ENCODE results near the gene MAP3K9. TPM values are rescaled to one million over a fixed set of nuclear protein-coding genes. Genes with fewer than 3 reads are reported as not detected.

The MAP3K9 gene
- total RNA-seq, 4 donors from 2014 or later: under 0.01 to 0.38 (median 0.16) TPM; not detected in 1

- TF ChIP-seq, protein P1, sequence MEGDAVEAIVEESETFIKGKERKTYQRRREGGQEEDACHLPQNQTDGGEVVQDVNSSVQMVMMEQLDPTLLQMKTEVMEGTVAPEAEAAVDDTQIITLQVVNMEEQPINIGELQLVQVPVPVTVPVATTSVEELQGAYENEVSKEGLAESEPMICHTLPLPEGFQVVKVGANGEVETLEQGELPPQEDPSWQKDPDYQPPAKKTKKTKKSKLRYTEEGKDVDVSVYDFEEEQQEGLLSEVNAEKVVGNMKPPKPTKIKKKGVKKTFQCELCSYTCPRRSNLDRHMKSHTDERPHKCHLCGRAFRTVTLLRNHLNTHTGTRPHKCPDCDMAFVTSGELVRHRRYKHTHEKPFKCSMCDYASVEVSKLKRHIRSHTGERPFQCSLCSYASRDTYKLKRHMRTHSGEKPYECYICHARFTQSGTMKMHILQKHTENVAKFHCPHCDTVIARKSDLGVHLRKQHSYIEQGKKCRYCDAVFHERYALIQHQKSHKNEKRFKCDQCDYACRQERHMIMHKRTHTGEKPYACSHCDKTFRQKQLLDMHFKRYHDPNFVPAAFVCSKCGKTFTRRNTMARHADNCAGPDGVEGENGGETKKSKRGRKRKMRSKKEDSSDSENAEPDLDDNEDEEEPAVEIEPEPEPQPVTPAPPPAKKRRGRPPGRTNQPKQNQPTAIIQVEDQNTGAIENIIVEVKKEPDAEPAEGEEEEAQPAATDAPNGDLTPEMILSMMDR (IDR thresholded peaks at IDR 0.05; ENCODE audit: low read depth): no peak
These were observed 103.1 kb downstream of the MAP3K9 start for GRCh38 chr14:70706177-70706576.

DNA sequence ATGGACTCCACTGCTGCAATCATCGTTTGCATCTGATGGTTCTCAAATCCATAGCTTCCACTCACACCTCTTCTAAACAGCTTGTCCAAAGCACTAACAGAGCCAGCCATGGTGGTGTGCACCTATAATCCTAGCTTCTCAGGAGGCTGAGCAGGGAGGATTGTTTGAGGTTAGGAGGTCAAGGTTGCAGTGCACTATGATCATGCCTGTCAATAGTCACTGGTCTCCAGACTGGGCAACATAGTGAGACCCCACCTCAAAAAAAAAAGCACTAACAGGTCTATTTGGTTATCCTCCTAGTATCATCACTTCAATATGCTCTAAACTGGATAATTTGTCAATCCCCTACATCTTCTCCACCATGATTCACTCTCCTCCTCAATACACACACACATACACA is 104.4 kb downstream of the MAP3K9 start:
- TF ChIP-seq, protein P1 (IDR thresholded peaks at IDR 0.05; ENCODE audit: low read depth): no peak

GRCh38 chr14:70702161-70702560 is 107.2 kb downstream of the MAP3K9 start:
- TF ChIP-seq, protein P1 (IDR thresholded peaks at IDR 0.05; ENCODE audit: low read depth): no peak

- TF ChIP-seq, protein P1 (IDR thresholded peaks at IDR 0.05; ENCODE audit: low read depth): no peak
These were observed 107.7 kb downstream of the MAP3K9 start for GRCh38 chr14:70701610-70702009.

- TF ChIP-seq, protein P1 (IDR thresholded peaks at IDR 0.05; ENCODE audit: low read depth): no peak
These were observed 108.2 kb downstream of the MAP3K9 start for GRCh38 chr14:70700955-70701585.

- TF ChIP-seq, protein P1 (IDR thresholded peaks at IDR 0.05; ENCODE audit: low read depth): no peak
These were observed 109.7 kb downstream of the MAP3K9 start for GRCh38 chr14:70699646-70700045.

- TF ChIP-seq, protein P1 (IDR thresholded peaks at IDR 0.05; ENCODE audit: low read depth): no peak
These were observed 111.0 kb downstream of the MAP3K9 start for GRCh38 chr14:70698288-70698687.

All from subcutaneous adipose tissue (tissue), 4 donors.